HepG2 (cell line): ENCODE results near the gene PGRMC2. TPM values are rescaled to one million over a fixed set of nuclear protein-coding genes. Genes with fewer than 3 reads are reported as not detected.
A peak's percentile ranks its signal among the peaks of the same experiment; 100 is the strongest.

ENCODE experiments used
- AGO1 ChIP-seq: fragments of 200-400 bp; formaldehyde crosslinking; IDR thresholded peaks from 2 replicates; pipeline ENCODE4 v1.6.1; 2017; ENCODE audit warnings: mild to moderate bottlenecking, low read depth, low read length, moderate library complexity; ENCODE audit not compliant: poor library complexity, severe bottlenecking
- FOXP4 ChIP-seq: sonication (generic); formaldehyde crosslinking; IDR thresholded peaks from 2 replicates; pipeline ENCODE4 v1.4.0; 2020; ENCODE audit warnings: missing genetic modification reagents
- GABPB1 ChIP-seq: IDR thresholded peaks from 2 replicates; pipeline ENCODE4 v1.6.1; 2016; ENCODE audit warnings: mild to moderate bottlenecking, missing genetic modification reagents, moderate library complexity, missing compliant biosample characterization
- GFI1 ChIP-seq: sonication (generic); formaldehyde crosslinking; IDR thresholded peaks from 2 replicates; pipeline ENCODE4 v1.5.0; 2020; ENCODE audit warnings: missing genetic modification reagents, mild to moderate bottlenecking, borderline replicate concordance
- GPN1 ChIP-seq: sonication (generic); formaldehyde crosslinking; IDR thresholded peaks from 2 replicates; pipeline ENCODE4 v1.5.1; 2020; ENCODE audit warnings: missing genetic modification reagents, borderline replicate concordance
- HNRNPLL ChIP-seq: fragments of 200-400 bp; formaldehyde crosslinking; IDR thresholded peaks from 2 replicates; pipeline ENCODE4 v1.6.1; 2017; ENCODE audit warnings: mild to moderate bottlenecking, low read depth, low read length; ENCODE audit not compliant: poor library complexity, severe bottlenecking
- MATR3 ChIP-seq: sonication (generic); formaldehyde crosslinking; IDR thresholded peaks from 2 replicates; pipeline ENCODE4 v1.4.0; 2020; ENCODE audit warnings: missing genetic modification reagents
- MXI1 ChIP-seq: IDR thresholded peaks from 3 replicates; pipeline ENCODE4 v1.6.1; 2012; ENCODE audit warnings: low read depth, low read length, inconsistent platforms, borderline replicate concordance
- NCOA1 ChIP-seq: sonication (generic); formaldehyde crosslinking; IDR thresholded peaks from 2 replicates; pipeline ENCODE4 v1.9.0; 2021; ENCODE audit warnings: missing genetic modification reagents
- PATZ1 ChIP-seq: sonication (generic); formaldehyde crosslinking; IDR thresholded peaks from 2 replicates; pipeline ENCODE4 v1.4.0; 2020; ENCODE audit warnings: missing genetic modification reagents
- POLR2A ChIP-seq, 2 experiments: IDR thresholded peaks; 2 replicates each; pipeline ENCODE4 v1.6.1; 2011; ENCODE audit warnings: low read depth in 2 of 2, low read length in 2 of 2, mild to moderate bottlenecking in 1 of 2, moderate library complexity in 1 of 2; ENCODE audit not compliant: insufficient read depth in 1 of 2
- RORA ChIP-seq: sonication (generic); formaldehyde crosslinking; IDR thresholded peaks from 2 replicates; pipeline ENCODE4 v1.5.0; 2020; ENCODE audit warnings: mild to moderate bottlenecking, missing genetic modification reagents, moderate library complexity
- SCMH1 ChIP-seq: sonication (generic); formaldehyde crosslinking; IDR thresholded peaks from 2 replicates; pipeline ENCODE4 v1.9.0; 2021; ENCODE audit warnings: missing genetic modification reagents, mild to moderate bottlenecking, borderline replicate concordance
- TARDBP ChIP-seq: sonication (generic); formaldehyde crosslinking; IDR thresholded peaks from 2 replicates; pipeline ENCODE4 v1.8.0; 2022; ENCODE audit warnings: mild to moderate bottlenecking, missing genetic modification reagents
- TCF12 ChIP-seq, 2 experiments: fragments of 450-650 bp in 1 of 2; sonication (generic) in 1 of 2; formaldehyde crosslinking in 1 of 2; IDR thresholded peaks; 2 replicates each; pipeline versions ENCODE4 v1.6.1 to v1.8.0; 2017 to 2022; ENCODE audit warnings: antibody characterized with exemption in 1 of 2, mild to moderate bottlenecking in 1 of 2, missing genetic modification reagents in 1 of 2, moderate library complexity in 1 of 2
- YY1 ChIP-seq: IDR thresholded peaks from 2 replicates; pipeline ENCODE4 v1.6.1; 2011; ENCODE audit warnings: low read length, low read depth, moderate library complexity, mild to moderate bottlenecking; ENCODE audit not compliant: insufficient read depth, insufficient replicate concordance
- ZFP82 ChIP-seq: sonication (generic); formaldehyde crosslinking; IDR thresholded peaks from 2 replicates; pipeline ENCODE4 v1.5.1; 2020; ENCODE audit warnings: mild to moderate bottlenecking, missing genetic modification reagents, borderline replicate concordance
- ZNF577 ChIP-seq: sonication (generic); formaldehyde crosslinking; IDR thresholded peaks from 2 replicates; pipeline ENCODE4 v1.4.0; 2020; ENCODE audit warnings: mild to moderate bottlenecking, low read depth, missing genetic modification reagents, borderline replicate concordance
- ZNF619 ChIP-seq: sonication (generic); formaldehyde crosslinking; IDR thresholded peaks from 2 replicates; pipeline ENCODE4 v1.4.0; 2020; ENCODE audit warnings: mild to moderate bottlenecking, missing genetic modification reagents
- ZNF674 ChIP-seq: sonication (generic); formaldehyde crosslinking; IDR thresholded peaks from 2 replicates; pipeline ENCODE4 v1.5.0; 2020; ENCODE audit warnings: low read depth, mild to moderate bottlenecking, missing genetic modification reagents
- ZNF768 ChIP-seq: sonication (generic); formaldehyde crosslinking; IDR thresholded peaks from 2 replicates; pipeline ENCODE4 v1.4.0; 2020; ENCODE audit warnings: missing genetic modification reagents
- ZNF879 ChIP-seq: sonication (generic); formaldehyde crosslinking; IDR thresholded peaks from 2 replicates; pipeline ENCODE4 v1.8.1; 2023; ENCODE audit warnings: missing genetic modification reagents
- polyA plus RNA-seq, 8 experiments: library from polyadenylated mRNA; depleted of rRNA in 3 of 8; stranded (reverse) in 7 of 8; unstranded in 1 of 8; fragments of >200 nt; fragmentation: Illumina TruSeq in 4 of 8; extraction: Trizol in 4 of 8; gene quantifications; 2 replicates each; pipeline versions ENCODE4 v1.2.1 to v1.2.3, GENCODE V29; 2011 to 2016; ENCODE audit warnings: low read depth in 4 of 8, missing spikeins in 1 of 8, mixed read lengths in 1 of 8; ENCODE audit not compliant: insufficient read depth in 1 of 8
- total RNA-seq, 5 experiments: library from RNA; depleted of rRNA; stranded (reverse); fragments of >200 nt; fragmentation: Illumina TruSeq; extraction: Trizol; gene quantifications; 2 replicates each; pipeline ENCODE4 v1.2.3, GENCODE V29; 2016; ENCODE audit warnings: low read depth in 1 of 5

Gene PGRMC2
- total and polyA plus RNA-seq, 2 of the 13 experiments (the other 11 are each of a cell fraction or from before 2014, with no cell fraction given) = 16.0 to 19.8 TPM

- TF ChIP-seq ZNF619 (CRISPR knock-in tag) (no peak), ZNF577 (CRISPR knock-in tag) (no peak), GFI1 (CRISPR knock-in tag) (0 out of 2 replicates have a peak, but pooled peaks have one; percentile 35), GPN1 (CRISPR knock-in tag) (no peak), NCOA1 (CRISPR knock-in tag) (no peak), YY1 (peak; percentile 92), ZNF879 (CRISPR knock-in tag) (0 out of 2 replicates have a peak, but pooled peaks have one; percentile 2), FOXP4 (CRISPR knock-in tag) (no peak), TARDBP (CRISPR knock-in tag) (no peak), SCMH1 (CRISPR knock-in tag) (no peak), HNRNPLL (peak; percentile 22), ZFP82 (0 out of 2 replicates have a peak, but pooled peaks have one; percentile 25), AGO1 (no peak), ZNF768 (CRISPR knock-in tag) (no peak), RORA (CRISPR knock-in tag) (no peak), PATZ1 (CRISPR knock-in tag) (0 out of 2 replicates have a peak, but pooled peaks have one; percentile 12), TCF12 (IDR thresholded peaks at IDR 0.05) (no peak), TCF12 (CRISPR knock-in tag; IDR thresholded peaks at IDR 0.05) (peak; percentile 53; the same call in 1 of the 2 replicates), MXI1 (no peak), POLR2A (IDR thresholded peaks at IDR 0.05; ENCODE audit: insufficient read depth in 1 of 2, low read depth in 2 of 2, low read length in 2 of 2) (peak in 1 of 2 experiments; percentile 76; a peak in 3 of 4 replicates), MATR3 (CRISPR knock-in tag) (no peak), GABPB1 (CRISPR knock-in tag) (no peak), ZNF674 (CRISPR knock-in tag) (no peak)
Observed at GRCh38 chr4:128287141-128287870, at the start of gene PGRMC2 (continued).
